H1 (cell line): ENCODE measurements around the gene OXLD1. TPM values are rescaled to one million over a fixed set of nuclear protein-coding genes. Genes with fewer than 3 reads are reported as not detected.
A peak's percentile ranks its signal among the peaks of the same experiment; 100 is the strongest.

Experiments
- CTCF ChIA-PET: fragments of 300-600 bp; sonication (Branson Sonifier 250); formaldehyde crosslinking; loops from one replicate; lab custom pipeline; 2021; ENCODE audit not compliant: partially characterized antibody; lab: Charles Lee
- POLR2A ChIA-PET: fragments of 300-600 bp; sonication (Branson Sonifier 250); formaldehyde crosslinking; loops from one replicate; lab custom pipeline; 2021; ENCODE audit warnings: inconsistent platforms; ENCODE audit not compliant: partially characterized antibody; lab: Charles Lee
- DNase-seq, 2 experiments: peaks; one replicate each; pipeline versions ENCODE4 v3.0.0 to v3.0.0-alpha.2; 2010 to 2022; ENCODE audit warnings: low spot score in 2 of 2, low read depth in 1 of 2, mixed read lengths in 1 of 2
- FAIRE-seq: peaks from 2 replicates; lab custom pipeline; 2011; peaks lifted over from hg19 to GRCh38; lab: Jason Lieb, UNC
- H2AFZ ChIP-seq: 2 replicates; pipeline ENCODE4 v1.8.1; 2012; ENCODE audit warnings: low read length, inconsistent platforms
- H2AK5ac ChIP-seq: 2 replicates; pipeline ENCODE4 v1.6.1; 2013; ENCODE audit warnings: low read depth, low read length
- H2BK120ac ChIP-seq: replicated peaks from 2 replicates; pipeline ENCODE3; 2013; ENCODE audit warnings: low read depth, low read length, inconsistent platforms
- H2BK12ac ChIP-seq: 2 replicates; pipeline ENCODE4 v1.6.1; 2013; ENCODE audit warnings: low read depth, low read length
- H2BK15ac ChIP-seq: 2 replicates; pipeline ENCODE4 v1.6.1; 2013; ENCODE audit warnings: low read length
- H2BK20ac ChIP-seq: 2 replicates; pipeline ENCODE4 v1.6.1; 2013; ENCODE audit warnings: low read length
- H2BK5ac ChIP-seq: 2 replicates; pipeline ENCODE4 v1.6.1; 2013; ENCODE audit warnings: low read depth, low read length
- H3K14ac ChIP-seq: 2 replicates; pipeline ENCODE4 v1.6.1; 2013; ENCODE audit warnings: inconsistent platforms; ENCODE audit not compliant: insufficient read length
- H3K18ac ChIP-seq: 2 replicates; pipeline ENCODE4 v1.6.1; 2013; ENCODE audit warnings: low read length; ENCODE audit errors: extremely low read depth
- H3K23ac ChIP-seq: 2 replicates; pipeline ENCODE4 v1.6.1; 2013; ENCODE audit warnings: inconsistent platforms; ENCODE audit not compliant: insufficient read length
- H3K23me2 ChIP-seq: 2 replicates; pipeline ENCODE4 v1.6.1; 2013; ENCODE audit warnings: low read depth, low read length
- H3K27ac ChIP-seq: 2 replicates; pipeline ENCODE4 v1.6.1; 2011; ENCODE audit warnings: low read depth, low read length, inconsistent platforms
- H3K27me3 ChIP-seq, 4 experiments: replicated peaks in 1 of 4; 1 replicate in 1 of 4; 2 replicates in 3 of 4; pipeline versions ENCODE4 v1.6.1 to v1.8.1; 2011 to 2013; ENCODE audit warnings: low read length in 3 of 4, mild to moderate bottlenecking in 3 of 4, inconsistent platforms in 2 of 4, mixed read lengths in 2 of 4, moderate library complexity in 1 of 4; ENCODE audit not compliant: control insufficient read depth in 3 of 4, insufficient read depth in 3 of 4; ENCODE audit errors: extremely low read depth in 1 of 4
- H3K36me3 ChIP-seq, 4 experiments: 2 replicates each; pipeline versions ENCODE4 v1.6.1 to v1.8.1; 2011 to 2013; ENCODE audit warnings: mild to moderate bottlenecking in 4 of 4, low read length in 3 of 4, moderate library complexity in 2 of 4, control low read depth in 1 of 4, inconsistent platforms in 1 of 4; ENCODE audit not compliant: insufficient read depth in 4 of 4, control insufficient read depth in 2 of 4
- H3K4ac ChIP-seq: replicated peaks from 2 replicates; pipeline ENCODE3; 2013; ENCODE audit warnings: low read length, low read depth, mixed read lengths, inconsistent platforms; ENCODE audit not compliant: insufficient read length
- H3K4me1 ChIP-seq, 4 experiments: replicated peaks in 1 of 4; 1 replicate in 1 of 4; 2 replicates in 3 of 4; pipeline versions ENCODE4 v1.6.1 to v1.8.1; 2011 to 2013; ENCODE audit warnings: low read length in 3 of 4, inconsistent platforms in 2 of 4, mixed read lengths in 1 of 4; ENCODE audit not compliant: insufficient read depth in 4 of 4, control insufficient read depth in 3 of 4
- H3K4me2 ChIP-seq, 2 experiments: 2 replicates each; pipeline versions ENCODE4 v1.6.1 to v1.8.1; 2011 to 2013; ENCODE audit warnings: low read depth in 2 of 2, low read length in 2 of 2, control low read depth in 1 of 2, inconsistent platforms in 1 of 2, mild to moderate bottlenecking in 1 of 2; ENCODE audit not compliant: insufficient read depth in 1 of 2
- H3K4me3 ChIP-seq, 4 experiments: fragments of 200-600, 300-600 bp in 1 of 4; sonication (generic), shearing (Covaris generic), sonication (Bioruptor Twin) in 1 of 4; 2 replicates each; pipeline versions ENCODE4 v1.5.1 to v1.8.1; 2011 to 2016; ENCODE audit warnings: low read length in 4 of 4, low read depth in 3 of 4, control low read depth in 2 of 4, inconsistent platforms in 2 of 4, mild to moderate bottlenecking in 2 of 4, mixed read lengths in 1 of 4, moderate library complexity in 1 of 4; ENCODE audit not compliant: insufficient read depth in 2 of 4; ENCODE audit errors: extremely low read depth in 1 of 4
- H3K56ac ChIP-seq: replicated peaks from 2 replicates; pipeline ENCODE3; 2013; ENCODE audit warnings: low read depth, mild to moderate bottlenecking, mixed read lengths, low read length, inconsistent platforms; ENCODE audit not compliant: insufficient read length
- H3K79me1 ChIP-seq: 2 replicates; pipeline ENCODE4 v1.6.1; 2013; ENCODE audit warnings: low read depth, low read length, control low read depth
- H3K79me2 ChIP-seq, 2 experiments: 2 replicates each; pipeline versions ENCODE4 v1.6.1 to v1.8.1; 2012 to 2013; ENCODE audit warnings: low read length in 2 of 2, mild to moderate bottlenecking in 2 of 2, inconsistent platforms in 1 of 2; ENCODE audit not compliant: insufficient read depth in 2 of 2, control insufficient read depth in 1 of 2
- H3K9ac ChIP-seq, 4 experiments: replicated peaks in 1 of 4; 1 replicate in 1 of 4; 2 replicates in 3 of 4; pipeline versions ENCODE4 v1.6.1 to v1.8.1; 2011 to 2013; ENCODE audit warnings: low read depth in 3 of 4, low read length in 3 of 4, control low read depth in 2 of 4, mild to moderate bottlenecking in 2 of 4, moderate library complexity in 2 of 4, inconsistent platforms in 1 of 4; ENCODE audit errors: extremely low read depth in 1 of 4
- H3K9me3 ChIP-seq, 2 experiments: 2 replicates each; pipeline versions ENCODE4 v1.6.1 to v1.8.1; 2012 to 2013; ENCODE audit warnings: mild to moderate bottlenecking in 2 of 2, moderate library complexity in 2 of 2, control low read depth in 1 of 2, inconsistent platforms in 1 of 2, low read depth in 1 of 2, low read length in 1 of 2, mixed read lengths in 1 of 2; ENCODE audit not compliant: insufficient read depth in 2 of 2
- H4K20me1 ChIP-seq, 2 experiments: replicated peaks in 1 of 2; 2 replicates each; pipeline versions ENCODE3 to v1.8.1; 2011 to 2013; ENCODE audit warnings: inconsistent platforms in 2 of 2, low read length in 2 of 2, mild to moderate bottlenecking in 1 of 2; ENCODE audit not compliant: insufficient read depth in 2 of 2, control insufficient read depth in 1 of 2
- H4K5ac ChIP-seq: 2 replicates; pipeline ENCODE4 v1.6.1; 2013; ENCODE audit warnings: low read length, low read depth, mixed read lengths, inconsistent platforms; ENCODE audit not compliant: insufficient read length
- H4K8ac ChIP-seq: 2 replicates; pipeline ENCODE4 v1.8.0; 2013; ENCODE audit warnings: mild to moderate bottlenecking, moderate library complexity, low read length, inconsistent platforms; ENCODE audit not compliant: insufficient read depth; ENCODE audit errors: extremely low read depth
- H4K91ac ChIP-seq: replicated peaks from 2 replicates; pipeline ENCODE3; 2013; ENCODE audit warnings: low read length, mixed read lengths, inconsistent platforms; ENCODE audit not compliant: insufficient read length
- ATF2 ChIP-seq: IDR thresholded peaks from 2 replicates; pipeline ENCODE4 v1.6.1; 2012; ENCODE audit warnings: low read length, inconsistent platforms
- SIX5 ChIP-seq: IDR thresholded peaks from 2 replicates; pipeline ENCODE4 v1.6.1; 2011; ENCODE audit warnings: mild to moderate bottlenecking, low read depth, low read length
- SP1 ChIP-seq: IDR thresholded peaks from 2 replicates; pipeline ENCODE4 v1.6.1; 2011; ENCODE audit warnings: low read depth, low read length
- SUZ12 ChIP-seq: fragments of 200-600 bp; sonication (generic); IDR thresholded peaks from 2 replicates; pipeline ENCODE4 v1.6.1; 2012; ENCODE audit warnings: mild to moderate bottlenecking, inconsistent platforms, low read length, moderate library complexity, mixed read lengths
- whole genome bisulfite sequencing, 2 experiments: shearing (Covaris generic) in 1 of 2; methylation state at CpG; one replicate each; pipeline versions ENCODE4 v1.1.6 to v1.1.7; 2013 to 2015; ENCODE audit warnings: low lambda C conversion rate in 2 of 2, mixed read lengths in 2 of 2, inconsistent platforms in 1 of 2, low coverage in 1 of 2, missing lambda C conversion rate in 1 of 2; ENCODE audit not compliant: insufficient replicate concordance in 2 of 2, insufficient coverage in 1 of 2, insufficient read length in 1 of 2; ENCODE audit errors: extremely low coverage in 1 of 2, missing lambda C conversion rate in 1 of 2; 5-methylcytosine and 5-hydroxymethylcytosine counted together
- polyA plus RNA-seq, 7 experiments: library from polyadenylated mRNA; depleted of rRNA in 3 of 7; stranded (reverse) in 5 of 7; unstranded in 2 of 7; fragments of >200 nt in 5 of 7; fragments of 200-250 nt in 2 of 7; gene quantifications; 1 replicate in 5 of 7; 2 replicates in 1 of 7; 4 replicates in 1 of 7; pipeline versions ENCODE4 v1.2.1 to v1.2.3, GENCODE V29; 2011 to 2013; ENCODE audit warnings: missing spikeins in 2 of 7, mixed read lengths in 2 of 7
- total RNA-seq: library from RNA; stranded (reverse); fragmentation: NEBNext Ultra II Directional; extraction: Animal tissue kit (Norgen Biotek cat#: 25700); gene quantifications from 2 replicates; pipeline ENCODE4 v1.2.1, GENCODE V29; 2021
- TF ChIP-seq, protein P1 (sequence below), 3 experiments: IDR thresholded peaks; 1 replicate in 2 of 3; 2 replicates in 1 of 3; pipeline versions ENCODE4 v1.5.1 to v1.6.1; 2011; ENCODE audit warnings: low read length in 3 of 3, mild to moderate bottlenecking in 3 of 3, inconsistent platforms in 2 of 3, low read depth in 1 of 3, moderate library complexity in 1 of 3; ENCODE audit not compliant: insufficient read depth in 1 of 3; ENCODE audit errors: control extremely low read depth in 1 of 3

Gene OXLD1
- total and polyA plus RNA-seq, 2 of the 8 experiments (the other 6 are each of a cell fraction or from before 2014, with no cell fraction given) = 41.5 to 61.9 TPM

GRCh38 chr17:81706757-81707624, 40.6 kb upstream of the OXLD1 start:
- Histone ChIP-seq H3K14ac (no peak overlapping the region), H2BK12ac (no peak overlapping the region), H3K23ac (no peak overlapping the region), H2BK20ac (no peak overlapping the region), H3K36me3 (peaks cover 20 to 28% (median 24%) of the 10 kb centered on the region in 4 experiments), H3K79me1 (peaks cover 12% of the 10 kb centered on the region), H3K4ac (no peak overlapping the region), H2BK5ac (no peak overlapping the region), H3K4me3 (no peak overlapping the region), H2AFZ (no peak overlapping the region), H3K9ac (no peak overlapping the region), H3K79me2 (peaks cover 9 to 31% of the 10 kb centered on the region in 2 experiments; a peak in 3 of 4 replicates), H3K23me2 (peaks cover 20% of the 10 kb centered on the region), H3K56ac (no peak overlapping the region), H3K9me3 (no peaks in the 10 kb centered on the region), H3K18ac (no peak overlapping the region), H4K5ac (no peak overlapping the region), H3K27ac (no peak overlapping the region), H4K8ac (no peak overlapping the region; the same call in 1 of the 2 replicates), H4K20me1 (peaks cover 5 to 8% of the 10 kb centered on the region in 2 experiments), H2BK120ac (no peak overlapping the region), H4K91ac (no peak overlapping the region), H2BK15ac (no peak overlapping the region), H3K4me1 (peaks cover 0 to 24% (median 16%) of the 10 kb centered on the region in 4 experiments; a peak in 5 of 7 replicates), H3K27me3 (no peaks in the 10 kb centered on the region; a peak in 2 of 7 replicates), H2AK5ac (no peak overlapping the region), H3K4me2 (no peak overlapping the region)
- ChIA-PET POLR2A (interaction anchor here (0.8 to 17.2 kb wide), 8 partner anchors 16 to 160 kb away, joined by 3 to 436 read pairs (median 5); partner anchors contain the start of genes ARL16, HGS, MCRIP1 and SLC25A10), CTCF (interaction anchor here (1.0 to 1.9 kb wide), 5 partner anchors 11 to 159 kb away, joined by 3 to 8 read pairs (median 4); no protein-coding TSS in a partner anchor)
- DNase-seq (peak in 1 of 2 experiments; percentile 58), FAIRE-seq (no peak)
- TF ChIP-seq SIX5 (no peak), ATF2 (no peak), SP1 (no peak), SUZ12 (no peak)
- TF ChIP-seq, protein P1, sequence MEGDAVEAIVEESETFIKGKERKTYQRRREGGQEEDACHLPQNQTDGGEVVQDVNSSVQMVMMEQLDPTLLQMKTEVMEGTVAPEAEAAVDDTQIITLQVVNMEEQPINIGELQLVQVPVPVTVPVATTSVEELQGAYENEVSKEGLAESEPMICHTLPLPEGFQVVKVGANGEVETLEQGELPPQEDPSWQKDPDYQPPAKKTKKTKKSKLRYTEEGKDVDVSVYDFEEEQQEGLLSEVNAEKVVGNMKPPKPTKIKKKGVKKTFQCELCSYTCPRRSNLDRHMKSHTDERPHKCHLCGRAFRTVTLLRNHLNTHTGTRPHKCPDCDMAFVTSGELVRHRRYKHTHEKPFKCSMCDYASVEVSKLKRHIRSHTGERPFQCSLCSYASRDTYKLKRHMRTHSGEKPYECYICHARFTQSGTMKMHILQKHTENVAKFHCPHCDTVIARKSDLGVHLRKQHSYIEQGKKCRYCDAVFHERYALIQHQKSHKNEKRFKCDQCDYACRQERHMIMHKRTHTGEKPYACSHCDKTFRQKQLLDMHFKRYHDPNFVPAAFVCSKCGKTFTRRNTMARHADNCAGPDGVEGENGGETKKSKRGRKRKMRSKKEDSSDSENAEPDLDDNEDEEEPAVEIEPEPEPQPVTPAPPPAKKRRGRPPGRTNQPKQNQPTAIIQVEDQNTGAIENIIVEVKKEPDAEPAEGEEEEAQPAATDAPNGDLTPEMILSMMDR (IDR thresholded peaks at IDR 0.05; ENCODE audit: control extremely low read depth in 1 of 3, insufficient read depth in 1 of 3, low read depth in 1 of 3, low read length in 3 of 3) = peak in 1 of 3 experiments; percentile 6; a peak in 1 of 4 replicates
- 94% methylated on average over 46 of the region's 54 CpGs; no CpG with 5 or more reads in 1 of the 2 experiments for WGBS, 2 experiments
